ENCODE measurements around the gene HCRTR1. TPM values are rescaled to one million over a fixed set of nuclear protein-coding genes. Genes with fewer than 3 reads are reported as not detected.

HCRTR1 gene
- total RNA-seq, 1 experiment from 2014 or later: not detected

GRCh38 chr1:31621498-31621820 lies 4.0 kb downstream of the HCRTR1 start:
- no peak for DNase-seq (ENCODE audit: low read depth)
- in situ Hi-C loops (cut with HindIII; ENCODE audit: low pct_unique_long_range_greater_than_20kb, low sequenced_read_pairs): no loop called here

DNA sequence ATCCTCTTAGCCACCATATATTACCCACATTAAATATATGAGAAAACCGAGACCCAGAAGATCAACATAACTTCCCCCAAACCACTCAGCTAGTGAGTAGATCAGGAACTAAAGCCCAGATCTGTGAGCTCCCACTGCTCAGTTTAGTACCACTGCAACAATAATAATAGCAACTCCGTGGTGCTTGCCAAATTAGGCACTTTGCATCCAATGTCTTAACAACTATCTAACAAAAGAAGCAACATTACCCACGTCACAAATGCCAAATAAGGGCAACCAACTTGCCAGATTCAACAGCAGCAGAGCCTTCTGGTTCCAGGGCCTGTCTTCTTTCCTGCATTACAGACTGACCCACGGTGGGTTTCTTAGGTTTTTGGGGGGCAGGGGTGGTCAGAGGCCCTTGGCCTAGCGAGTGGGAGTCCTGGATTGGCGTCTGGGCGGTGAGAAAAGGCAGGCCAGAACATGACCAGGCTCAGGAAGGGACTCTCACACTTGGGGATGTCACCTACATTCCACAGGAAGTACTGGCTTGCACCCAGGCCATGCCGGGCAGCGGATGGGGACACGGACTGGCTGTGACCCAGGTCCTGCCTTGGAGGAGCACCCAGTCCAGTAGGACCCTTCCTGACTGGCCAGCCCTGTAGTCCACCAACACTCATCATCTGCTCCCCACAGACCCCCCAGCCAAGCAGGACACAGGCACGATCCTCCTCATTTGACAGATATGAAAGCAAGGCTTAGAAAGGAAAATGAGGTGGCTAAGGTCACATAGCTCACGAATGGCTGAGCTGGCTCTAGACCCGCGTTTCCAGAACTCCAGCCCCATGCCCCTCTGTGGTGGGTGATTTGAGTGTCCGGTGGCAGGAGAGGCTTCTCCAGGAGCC lies 4.6 kb downstream of the HCRTR1 start:
- no peak for DNase-seq (ENCODE audit: low read depth)

GRCh38 chr1:31623365-31623764 lies 5.9 kb downstream of the HCRTR1 start:
- in situ Hi-C loops (cut with HindIII; ENCODE audit: low pct_unique_long_range_greater_than_20kb, low sequenced_read_pairs): no loop called here
- DNase-seq (ENCODE audit: low read depth): no peak

More for the DNA sequence above, 4.6 kb downstream of the HCRTR1 start:
- in situ Hi-C loops (cut with HindIII; ENCODE audit: low pct_unique_long_range_greater_than_20kb, low sequenced_read_pairs): no loop called here

DNA sequence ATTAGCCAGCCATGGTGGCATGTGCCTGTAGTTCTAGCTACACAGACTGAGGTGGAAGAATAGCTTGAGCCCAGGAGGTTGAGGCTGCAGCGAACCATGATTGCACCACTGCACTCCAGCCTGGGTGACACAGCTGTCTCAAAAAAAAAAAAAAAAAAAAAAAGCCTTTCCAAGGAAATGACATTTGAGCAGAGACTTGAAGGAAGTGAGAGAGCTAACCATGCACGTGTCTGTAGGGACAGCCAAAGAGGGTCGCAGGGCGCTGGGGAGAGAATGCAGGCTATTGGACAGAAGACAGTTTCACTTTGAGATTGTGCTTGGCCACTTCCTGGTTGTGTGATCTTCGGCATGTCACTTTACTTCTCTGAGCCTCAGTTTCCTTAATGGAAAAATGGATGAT lies 6.8 kb downstream of the HCRTR1 start:
- no peak for DNase-seq (ENCODE audit: low read depth)
- in situ Hi-C loops (cut with HindIII; ENCODE audit: low pct_unique_long_range_greater_than_20kb, low sequenced_read_pairs): no loop called here

GRCh38 chr1:31624731-31625514 lies 7.4 kb downstream of the HCRTR1 start:
- no peak for DNase-seq (ENCODE audit: low read depth)
- in situ Hi-C loops (cut with HindIII; ENCODE audit: low pct_unique_long_range_greater_than_20kb, low sequenced_read_pairs): no loop called here

- in situ Hi-C loops (cut with HindIII; ENCODE audit: low pct_unique_long_range_greater_than_20kb, low sequenced_read_pairs): no loop called here
- no peak for DNase-seq (ENCODE audit: low read depth)
Observed at GRCh38 chr1:31625561-31626222, 8.2 kb downstream of the HCRTR1 start.

DNA sequence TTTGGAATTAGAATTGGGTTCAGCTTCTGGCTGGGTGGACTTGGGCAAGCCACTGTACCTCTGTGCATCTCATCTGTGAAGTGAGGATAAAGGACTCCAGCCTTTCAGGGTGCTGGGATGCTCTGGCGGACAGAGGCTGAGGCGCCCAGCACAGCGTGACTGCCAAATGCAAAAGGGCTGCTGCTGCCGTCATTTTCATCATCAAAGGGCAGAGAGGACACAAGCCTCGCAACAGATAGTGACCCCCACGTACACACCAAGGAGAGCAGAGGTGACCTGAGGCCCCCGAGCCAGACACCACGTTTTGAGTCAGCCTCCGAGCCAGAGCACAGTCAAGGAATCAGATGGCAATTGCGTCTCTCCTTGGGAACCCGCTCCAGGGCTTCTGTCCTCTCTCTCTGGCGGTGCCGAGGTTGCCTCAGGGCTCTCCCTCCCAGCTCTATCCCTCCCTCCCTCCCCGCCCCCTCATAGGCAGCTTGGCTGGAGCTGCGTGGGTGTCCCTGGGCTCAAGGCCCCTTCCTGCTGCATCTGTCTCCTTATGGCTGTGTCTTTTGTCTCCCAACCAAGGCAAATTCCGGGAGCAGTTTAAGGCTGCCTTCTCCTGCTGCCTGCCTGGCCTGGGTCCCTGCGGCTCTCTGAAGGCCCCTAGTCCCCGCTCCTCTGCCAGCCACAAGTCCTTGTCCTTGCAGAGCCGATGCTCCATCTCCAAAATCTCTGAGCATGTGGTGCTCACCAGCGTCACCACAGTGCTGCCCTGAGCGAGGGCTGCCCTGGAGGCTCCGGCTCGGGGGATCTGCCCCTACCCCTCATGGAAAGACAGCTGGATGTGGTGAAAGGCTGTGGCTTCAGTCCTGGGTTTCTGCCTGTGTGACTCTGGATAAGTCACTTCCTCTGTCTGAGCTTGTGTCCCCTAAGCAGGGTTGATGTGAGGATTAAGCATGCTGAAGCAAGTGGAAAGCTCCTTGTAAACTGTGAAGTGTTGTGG lies 9.0 kb downstream of the HCRTR1 start:
- no peak for DNase-seq (ENCODE audit: low read depth)
- in situ Hi-C loops (cut with HindIII; ENCODE audit: low pct_unique_long_range_greater_than_20kb, low sequenced_read_pairs): no loop called here

GRCh38 chr1:31627301-31627929 lies 9.9 kb downstream of the HCRTR1 start:
- in situ Hi-C loops (cut with HindIII; ENCODE audit: low pct_unique_long_range_greater_than_20kb, low sequenced_read_pairs): no loop called here
- DNase-seq (ENCODE audit: low read depth): no peak

DNA sequence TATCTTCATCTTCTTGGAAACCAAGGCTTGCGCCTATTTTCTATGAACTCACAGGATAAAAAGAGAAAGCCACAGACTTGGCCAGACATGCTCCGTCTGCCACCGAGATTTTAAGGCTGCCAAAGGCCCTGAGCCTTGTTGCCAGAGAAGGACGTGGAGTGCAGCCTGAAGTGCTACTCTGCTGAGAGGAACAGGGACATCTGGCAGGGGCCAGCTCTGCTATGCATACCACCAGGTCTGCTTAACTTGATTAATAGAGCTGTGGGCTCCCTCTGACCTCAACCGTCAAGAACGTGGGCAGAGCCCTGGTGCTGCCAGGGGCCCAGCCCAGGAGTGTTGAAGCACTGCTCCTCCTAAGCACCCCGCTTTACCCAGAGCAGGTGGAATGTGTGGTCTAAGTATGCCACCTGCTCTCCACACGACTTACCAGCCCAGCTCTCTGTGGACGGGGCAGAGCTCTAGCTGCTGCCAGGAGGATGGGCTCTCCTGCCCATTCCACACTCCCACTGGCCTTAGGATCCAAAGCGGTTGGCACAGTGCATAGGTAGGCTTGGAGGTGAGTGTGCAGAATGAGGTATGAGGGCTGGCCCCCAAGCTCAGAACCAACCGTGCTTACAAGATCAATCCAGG lies 10.6 kb downstream of the HCRTR1 start:
- in situ Hi-C loops (cut with HindIII; ENCODE audit: low pct_unique_long_range_greater_than_20kb, low sequenced_read_pairs): no loop called here
- DNase-seq (ENCODE audit: low read depth): no peak

DNA sequence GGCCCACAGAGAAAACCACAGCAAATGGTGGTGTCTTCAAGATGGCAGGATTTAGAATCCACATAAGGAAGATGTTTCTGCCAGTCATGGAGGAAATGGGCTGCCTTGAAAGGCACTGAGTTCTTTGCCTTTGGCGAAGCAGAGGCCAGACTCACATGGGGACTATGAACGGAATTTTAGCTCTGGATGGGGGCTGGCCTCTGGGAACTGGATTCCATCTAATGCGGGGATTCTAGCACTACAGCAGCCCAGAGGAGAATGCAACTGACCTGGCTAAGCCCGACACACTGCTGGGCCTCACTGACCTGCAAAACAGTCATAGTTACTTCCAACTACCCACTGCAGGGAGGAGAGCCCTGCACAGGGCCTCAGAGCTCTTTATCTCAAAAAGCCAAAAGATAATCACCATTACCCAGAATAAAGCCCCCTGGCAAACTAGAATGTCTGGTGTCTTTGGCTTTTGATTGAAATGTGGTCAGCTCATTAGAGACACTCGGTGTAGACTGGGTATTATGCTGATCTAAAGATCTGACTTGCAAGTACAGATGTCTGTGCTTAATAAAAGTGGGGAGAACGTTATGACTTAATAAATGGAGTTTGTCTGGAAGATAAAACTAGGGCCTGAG lies 11.6 kb downstream of the HCRTR1 start:
- no peak for DNase-seq (ENCODE audit: low read depth)
- in situ Hi-C loops (cut with HindIII; ENCODE audit: low pct_unique_long_range_greater_than_20kb, low sequenced_read_pairs): no loop called here

GRCh38 chr1:31632649-31633048 lies 15.2 kb downstream of the HCRTR1 start:
- DNase-seq (ENCODE audit: low read depth): no peak
- in situ Hi-C loops (cut with HindIII; ENCODE audit: low pct_unique_long_range_greater_than_20kb, low sequenced_read_pairs): no loop called here

DNA sequence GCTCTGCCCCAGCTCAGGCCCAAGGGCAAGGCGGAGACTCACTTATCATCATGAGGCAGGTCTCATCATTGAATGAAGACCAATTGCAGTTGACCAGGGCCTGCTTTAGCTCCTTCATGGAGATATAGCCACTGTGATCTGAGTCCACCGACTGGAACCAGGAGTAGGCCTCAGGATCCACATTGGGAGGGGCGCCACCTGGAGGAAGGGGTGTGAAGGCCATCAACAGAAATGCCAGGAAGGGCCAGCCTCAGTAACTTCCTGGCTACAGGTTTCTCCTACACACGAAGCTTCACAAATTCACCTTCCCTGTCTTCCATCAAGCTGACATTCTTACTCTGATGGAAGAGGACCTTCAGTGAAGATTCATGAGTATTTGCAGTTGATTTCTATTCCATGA lies 15.6 kb downstream of the HCRTR1 start:
- no peak for DNase-seq (ENCODE audit: low read depth)
- in situ Hi-C loops (cut with HindIII; ENCODE audit: low pct_unique_long_range_greater_than_20kb, low sequenced_read_pairs): no loop called here

DNA sequence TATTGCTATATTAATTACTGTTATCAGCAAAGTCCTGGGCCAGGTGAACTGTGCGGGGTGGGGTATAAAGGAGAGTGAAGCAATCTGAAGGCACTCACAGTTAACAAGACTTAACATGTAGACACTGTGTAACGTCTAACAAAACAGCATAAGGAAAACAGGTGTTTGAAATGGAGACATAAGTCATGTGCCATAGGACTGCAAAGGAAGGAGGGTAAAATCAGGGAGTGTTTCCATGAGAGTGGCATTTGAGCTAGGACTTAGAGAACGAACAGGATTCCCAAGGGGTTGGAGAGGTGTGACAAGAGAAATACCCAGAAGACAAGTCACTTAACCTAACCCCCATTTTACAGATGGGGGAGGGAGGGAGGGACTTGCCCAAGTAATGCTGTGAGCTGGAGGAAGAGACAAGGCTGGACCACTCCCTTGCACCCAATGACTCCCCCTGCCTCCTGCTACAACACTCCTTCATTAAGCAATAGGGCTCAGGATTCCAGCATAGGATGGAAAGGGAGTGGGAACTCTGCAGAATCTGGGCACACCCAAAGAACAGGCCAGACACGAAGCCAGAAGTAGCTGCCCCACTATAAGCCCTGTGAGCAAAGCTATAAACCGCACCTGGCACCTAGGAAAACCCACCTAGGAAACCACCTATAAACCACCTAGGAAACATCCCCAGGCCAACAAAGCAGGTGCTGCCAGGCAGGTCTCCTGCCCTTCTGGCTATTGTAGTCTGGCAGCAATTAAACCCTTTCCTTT lies 20.6 kb downstream of the HCRTR1 start:
- in situ Hi-C loops (cut with HindIII; ENCODE audit: low pct_unique_long_range_greater_than_20kb, low sequenced_read_pairs): no loop called here
- DNase-seq (ENCODE audit: low read depth): no peak

- peak; percentile 28 for DNase-seq (ENCODE audit: low read depth)
- in situ Hi-C loops (cut with HindIII; ENCODE audit: low pct_unique_long_range_greater_than_20kb, low sequenced_read_pairs): no loop called here
Observed at GRCh38 chr1:31639543-31639942, 22.1 kb downstream of the HCRTR1 start.

DNA sequence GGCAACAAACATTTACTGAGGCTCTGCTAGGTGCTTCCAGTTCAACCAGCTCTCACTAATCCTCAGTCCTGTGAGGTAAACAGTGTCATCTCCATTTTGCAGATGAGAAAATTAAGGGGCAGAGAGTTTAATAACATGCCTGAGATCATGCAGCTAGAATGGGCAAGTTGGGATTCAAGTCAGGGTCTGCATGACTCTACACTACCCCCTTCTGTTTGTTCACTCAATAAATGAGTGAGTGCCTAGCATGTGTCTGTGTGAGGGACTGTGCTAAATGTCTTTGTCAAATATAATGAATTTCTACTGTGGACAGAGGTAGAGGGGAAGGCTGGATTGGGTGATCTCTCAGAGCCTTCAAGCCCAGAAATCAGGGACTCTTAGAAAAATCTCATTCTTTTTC lies 22.7 kb downstream of the HCRTR1 start:
- in situ Hi-C loops (cut with HindIII; ENCODE audit: low pct_unique_long_range_greater_than_20kb, low sequenced_read_pairs): no loop called here
- DNase-seq (ENCODE audit: low read depth): no peak

- no peak for DNase-seq (ENCODE audit: low read depth)
- in situ Hi-C loops (cut with HindIII; ENCODE audit: low pct_unique_long_range_greater_than_20kb, low sequenced_read_pairs): no loop called here
Observed at GRCh38 chr1:31640964-31641363, 23.5 kb downstream of the HCRTR1 start.

All from Caki2 (cell line).